KG1 (cell line): ENCODE results near the gene PTPN11.
"Not testable (repeated sequence)": the region's sequence is repeated elsewhere in the genome, so short reads cannot be mapped to it uniquely, and the experiment has no call there.

Source experiments
- DNase-seq: peaks from one replicate; lab custom pipeline; 2025; lab: John Stamatoyannopoulos, UW

PTPN11 gene

GRCh38 chr12:112418608-112419296, at the start of gene PTPN11:
Gene PTPN11 (plus strand): TSS chr12:112418947. CDS start chr12:112419112, 165 bp downstream.
- peak; percentile 64 for DNase-seq

- no peak for DNase-seq
Measured at GRCh38 chr12:112370199-112370598, 48.5 kb upstream of the PTPN11 start.

- no peak for DNase-seq
Measured at GRCh38 chr12:112370868-112371510, 47.8 kb upstream of the PTPN11 start.

DNA sequence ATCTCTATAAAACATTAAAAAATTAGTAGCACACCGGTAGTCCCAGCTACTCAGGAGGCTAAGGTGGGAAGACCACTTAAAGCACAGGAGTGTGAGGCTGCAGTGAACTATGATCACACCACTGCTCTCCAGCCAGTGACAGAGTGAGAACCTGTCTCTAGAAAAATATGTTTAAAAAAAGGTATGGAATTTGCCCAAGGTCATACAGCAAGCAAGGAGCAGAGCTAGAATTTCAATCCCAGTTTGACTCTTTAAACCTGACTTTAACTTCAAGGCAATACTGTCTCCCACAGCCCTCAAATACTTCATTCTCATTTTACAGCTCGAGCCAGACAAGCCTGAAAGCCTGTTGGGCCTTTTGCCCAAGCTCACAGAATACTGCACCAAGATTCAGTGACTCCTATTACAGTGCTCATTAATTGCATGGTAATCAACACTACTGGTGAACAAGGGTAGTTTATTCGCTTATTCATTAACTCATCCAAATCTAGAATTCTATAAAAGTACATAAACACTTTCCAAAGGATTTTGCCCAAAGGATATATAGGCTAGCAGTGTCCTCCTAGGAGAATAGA, 44.5 kb upstream of the PTPN11 start:
- no peak for DNase-seq

- DNase-seq, result no peak
Measured at GRCh38 chr12:112375105-112375504, 43.6 kb upstream of the PTPN11 start.

DNA sequence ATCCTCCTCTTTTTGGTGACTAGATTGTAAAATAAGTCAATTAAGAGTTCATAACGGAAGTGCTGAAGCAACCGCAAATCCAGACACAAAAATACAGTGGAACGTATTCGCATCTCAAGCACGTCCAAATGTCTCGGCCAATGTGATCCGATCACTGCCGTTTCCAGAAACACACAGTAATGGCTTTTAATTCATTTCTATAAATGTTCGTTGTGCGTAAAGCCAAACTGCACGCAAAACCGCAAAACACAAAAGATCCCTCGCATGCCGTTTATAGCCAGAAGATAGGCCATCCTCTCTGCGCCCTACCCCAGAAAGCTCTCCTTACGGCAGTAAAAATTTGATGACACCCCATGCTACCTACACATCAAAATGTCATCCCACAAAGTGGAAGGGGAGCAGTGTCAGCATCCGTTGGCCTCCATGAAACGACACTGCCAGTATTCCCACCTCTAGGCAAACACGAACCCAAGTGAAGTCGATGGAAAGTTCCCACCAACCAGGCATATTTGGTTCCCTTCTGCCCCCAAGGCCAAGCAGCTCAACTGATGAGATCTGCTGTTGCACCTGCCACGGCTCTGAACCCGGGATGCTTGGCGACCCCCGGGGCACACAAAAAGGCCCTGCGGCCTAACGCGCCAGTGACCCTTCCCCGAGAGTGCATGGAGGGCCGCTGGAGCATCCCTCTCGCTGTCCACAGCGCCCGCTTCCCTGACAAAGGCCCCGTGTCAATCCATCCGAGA, 37.9 kb upstream of the PTPN11 start:
- DNase-seq, result no peak

- peak; percentile 7 for DNase-seq
Measured at GRCh38 chr12:112381406-112381882, 37.3 kb upstream of the PTPN11 start.

GRCh38 chr12:112381883-112382796, 36.6 kb upstream of the PTPN11 start, which contains the start of gene HECTD4:
Gene HECTD4 (minus strand): TSS chr12:112382431. CDS start chr12:112382128, 303 bp downstream.
- DNase-seq, result peak; percentile 87

DNA sequence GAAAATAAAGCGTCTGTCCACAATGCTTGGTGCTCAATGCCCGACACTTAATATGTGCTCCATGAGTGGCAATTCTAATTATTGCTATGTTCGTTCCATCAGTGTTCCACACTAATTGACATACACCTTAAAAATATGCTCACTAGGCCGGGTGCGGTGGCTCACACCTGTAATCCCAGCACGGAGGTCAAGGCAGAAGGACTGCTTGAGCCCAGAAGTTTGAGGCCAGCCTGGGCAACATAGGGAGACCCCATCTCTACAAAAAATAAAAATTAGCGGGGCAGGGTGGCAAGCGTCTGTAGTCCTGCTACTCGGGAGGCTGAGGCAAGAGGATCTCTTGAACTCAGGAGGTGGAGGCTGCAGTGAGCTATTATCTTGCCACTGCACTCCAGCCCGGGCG, 35.9 kb upstream of the PTPN11 start:
- no peak for DNase-seq

DNA sequence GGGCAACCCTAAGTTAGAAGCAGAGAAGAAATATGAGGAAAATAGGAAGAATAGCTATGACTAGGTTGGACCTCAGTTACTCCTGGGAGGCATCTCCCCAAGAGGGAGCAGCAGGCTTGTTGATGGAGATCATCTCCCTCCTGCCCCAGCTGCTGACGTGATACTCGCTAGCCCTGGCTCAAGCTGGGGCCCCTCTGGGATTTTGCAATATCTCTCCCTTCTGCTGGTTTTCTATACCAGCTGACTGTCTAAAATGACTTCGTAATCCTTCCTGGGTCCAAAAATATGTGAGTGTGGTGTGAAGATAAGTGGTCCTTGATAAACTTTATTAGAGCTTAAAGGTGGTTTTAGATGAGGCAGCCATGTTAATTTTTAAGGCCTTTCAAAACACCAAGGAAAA, 32.0 kb upstream of the PTPN11 start:
- no peak for DNase-seq

GRCh38 chr12:112389228-112389627, 29.5 kb upstream of the PTPN11 start:
- DNase-seq, result no peak

GRCh38 chr12:112389922-112390654, 28.7 kb upstream of the PTPN11 start:
- not testable (repeated sequence) for DNase-seq

DNA sequence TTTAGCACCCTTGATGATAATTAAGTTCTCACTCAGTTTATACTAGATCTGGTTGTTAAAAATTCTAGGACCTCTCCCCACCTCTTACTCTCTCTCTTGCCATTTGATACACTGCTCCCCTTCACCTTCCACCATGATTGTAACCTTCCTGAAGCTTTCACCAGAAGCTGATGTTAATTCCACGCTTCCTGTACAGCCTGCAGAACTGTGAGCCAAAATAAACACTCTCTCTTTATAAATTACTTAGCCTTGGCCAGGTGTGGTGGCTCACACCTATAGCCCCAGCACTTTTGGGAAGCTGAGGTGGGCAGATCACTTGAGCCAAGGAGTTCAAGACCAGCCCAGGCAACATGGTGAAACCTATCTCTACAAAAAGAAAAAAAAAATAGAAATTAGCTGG, 25.4 kb upstream of the PTPN11 start:
- DNase-seq, result no peak

DNA sequence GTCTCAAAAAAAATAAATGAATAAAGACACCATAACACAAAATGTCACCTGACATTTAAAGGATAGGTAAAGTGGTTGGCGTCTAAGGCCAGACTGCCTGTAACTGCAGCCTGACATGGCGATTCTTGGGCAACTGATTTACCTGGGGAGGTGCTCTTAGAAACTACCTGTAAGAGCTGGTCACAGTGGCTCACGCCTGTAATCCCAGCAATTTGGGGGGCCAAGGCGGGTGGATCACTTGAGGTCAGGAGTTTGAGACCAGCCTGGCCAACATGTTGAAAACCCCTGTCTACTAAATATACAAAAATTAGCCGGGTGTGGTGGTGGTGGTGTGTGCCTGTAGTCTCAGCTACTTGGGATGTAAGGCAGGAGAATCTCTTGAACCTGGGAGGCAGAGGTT, 17.7 kb upstream of the PTPN11 start:
- no peak for DNase-seq

DNA sequence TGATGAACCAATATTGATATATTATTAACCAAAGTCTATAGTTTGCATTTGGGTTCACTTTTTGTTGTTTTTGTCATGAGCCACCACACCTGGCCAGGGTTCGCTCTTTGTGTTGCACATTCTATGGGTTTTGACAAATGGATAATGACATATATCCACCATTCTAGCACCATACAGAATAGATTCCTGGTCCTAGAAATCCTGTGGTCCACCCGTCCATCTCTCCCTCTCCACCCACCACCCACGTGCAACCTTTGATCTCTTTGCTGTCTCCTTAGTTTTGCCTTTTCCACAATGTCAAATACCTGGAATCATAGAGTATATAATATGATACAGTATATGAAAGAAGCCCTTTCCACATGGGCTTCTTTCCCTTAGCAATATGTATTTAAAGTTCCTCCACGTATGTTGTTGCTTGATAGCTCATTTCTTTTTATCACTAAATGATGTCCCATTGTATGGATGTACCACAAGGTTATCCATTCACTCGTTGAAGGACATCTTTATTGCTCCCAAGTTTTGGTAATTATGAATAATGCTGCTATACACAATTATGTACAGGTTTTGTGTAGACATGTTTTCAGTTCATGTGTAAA, 16.7 kb upstream of the PTPN11 start:
- no peak for DNase-seq

DNA sequence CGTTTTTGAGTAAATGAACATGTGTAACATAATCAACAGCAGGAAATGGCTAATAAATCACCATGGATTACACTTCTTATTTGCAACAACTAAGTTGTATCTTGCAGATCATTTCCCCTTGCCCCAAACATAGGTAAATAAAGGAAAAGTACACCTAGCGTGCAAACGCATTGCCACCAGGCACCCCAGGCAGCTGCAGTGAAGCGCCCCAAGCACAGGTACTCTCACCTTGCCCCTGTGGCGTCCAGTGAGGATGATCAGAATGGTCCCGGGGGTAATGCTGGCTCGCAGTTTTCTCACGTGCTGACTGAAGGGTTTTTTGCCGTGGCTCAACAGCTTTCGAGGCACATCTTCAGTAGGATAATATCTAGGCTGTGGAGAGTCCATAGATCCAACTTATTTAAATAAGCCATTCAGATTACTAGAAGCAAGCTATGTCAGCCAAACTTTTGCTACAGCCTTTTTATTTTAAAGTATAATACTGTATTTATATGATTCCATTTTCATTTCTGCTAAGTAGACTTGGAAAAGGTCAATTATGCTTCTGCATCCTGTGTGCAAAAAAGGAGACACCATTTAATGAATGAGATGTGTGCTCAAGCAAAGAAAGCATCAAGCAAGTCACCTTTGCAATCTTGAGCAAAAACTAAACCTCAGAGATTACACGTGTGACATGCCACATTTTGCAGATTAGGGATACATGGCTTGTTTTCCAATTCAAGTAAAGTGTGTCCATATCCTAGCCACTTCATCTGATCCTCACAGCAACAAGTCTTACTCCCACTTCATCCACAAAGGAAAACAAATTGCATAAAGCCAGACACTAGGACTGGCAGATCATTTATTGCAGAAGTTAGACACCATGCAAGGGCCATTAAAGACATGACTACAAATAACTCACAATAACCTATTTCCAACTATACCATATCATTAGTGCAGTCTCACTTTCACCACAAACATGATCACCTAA, 11.9 kb upstream of the PTPN11 start:
- no peak for DNase-seq

- not testable (repeated sequence) for DNase-seq
Measured at GRCh38 chr12:112407683-112408082, 11.1 kb upstream of the PTPN11 start.

- no peak for DNase-seq
Measured at GRCh38 chr12:112408621-112409020, 10.1 kb upstream of the PTPN11 start.
